CD8-positive, alpha-beta memory T cell (primary cell): ENCODE measurements around the gene ELAVL1. TPM values are rescaled to one million over a fixed set of nuclear protein-coding genes. Genes with fewer than 3 reads are reported as not detected.
A peak's percentile ranks its signal among the peaks of the same experiment; 100 is the strongest.

Experiments
- CTCF ChIA-PET: fragments of 350-600 bp; sonication (Branson Sonifier 250); formaldehyde crosslinking; loops from one replicate; lab custom pipeline; 2021; ENCODE audit warnings: antibody characterized with exemption; lab: Charles Lee
- POLR2A ChIA-PET: fragments of 350-600 bp; sonication (Branson Sonifier 250); formaldehyde crosslinking; loops from one replicate; lab custom pipeline; 2021; ENCODE audit warnings: antibody characterized with exemption; lab: Charles Lee
- DNase-seq, 5 donors: peaks; one replicate each; pipeline versions ENCODE4 v3.0.0 to v3.0.0-alpha.2; 2020 to 2022; ENCODE audit warnings: mixed read lengths in 1 of 5
- H3K27ac ChIP-seq: one replicate; pipeline ENCODE4 v1.7.0; 2013; ENCODE audit warnings: low read depth, mild to moderate bottlenecking, low read length, moderate library complexity
- H3K27me3 ChIP-seq: 2 replicates; pipeline ENCODE4 v1.7.0; 2013; ENCODE audit warnings: low read length, mild to moderate bottlenecking; ENCODE audit not compliant: insufficient read depth, poor library complexity, severe bottlenecking
- H3K36me3 ChIP-seq: 2 replicates; pipeline ENCODE4 v1.7.0; 2013; ENCODE audit warnings: mild to moderate bottlenecking, low read length, moderate library complexity; ENCODE audit not compliant: insufficient read depth
- H3K4me1 ChIP-seq: 2 replicates; pipeline ENCODE4 v1.7.0; 2013; ENCODE audit warnings: mild to moderate bottlenecking, low read length, moderate library complexity; ENCODE audit not compliant: insufficient read depth
- H3K4me3 ChIP-seq: 2 replicates; pipeline ENCODE4 v1.7.0; 2013; ENCODE audit warnings: mild to moderate bottlenecking, low read length
- H3K9me3 ChIP-seq: 2 replicates; pipeline ENCODE4 v1.7.0; 2013; ENCODE audit warnings: mild to moderate bottlenecking, low read length
- H3K27ac Mint-ChIP-seq, 8 donors: one replicate each; pipeline ENCODE4 v1.8.0; 2020 to 2021; ENCODE audit warnings: mixed read lengths in 8 of 8, mild to moderate bottlenecking in 6 of 8, inconsistent platforms in 3 of 8, moderate library complexity in 3 of 8
- H3K27me3 Mint-ChIP-seq, 2 donors: one replicate each; pipeline ENCODE4 v1.8.0; 2020 to 2021; ENCODE audit warnings: mixed read lengths in 2 of 2, mild to moderate bottlenecking in 1 of 2, moderate library complexity in 1 of 2
- H3K36me3 Mint-ChIP-seq, 3 donors: one replicate each; pipeline ENCODE4 v1.8.0; 2020 to 2021; ENCODE audit warnings: mixed read lengths in 3 of 3, inconsistent platforms in 1 of 3, mild to moderate bottlenecking in 1 of 3
- H3K4me1 Mint-ChIP-seq, 3 donors: one replicate each; pipeline ENCODE4 v1.8.0; 2020 to 2021; ENCODE audit warnings: mixed read lengths in 3 of 3, inconsistent platforms in 1 of 3, mild to moderate bottlenecking in 1 of 3
- H3K4me3 Mint-ChIP-seq, 7 donors: one replicate each; pipeline ENCODE4 v1.8.0; 2020 to 2021; ENCODE audit warnings: mixed read lengths in 7 of 7, mild to moderate bottlenecking in 6 of 7, moderate library complexity in 4 of 7, inconsistent platforms in 2 of 7
- H3K9me3 Mint-ChIP-seq, 5 donors: one replicate each; pipeline ENCODE4 v1.8.0; 2020 to 2022; ENCODE audit warnings: mixed read lengths in 5 of 5, mild to moderate bottlenecking in 3 of 5, moderate library complexity in 2 of 5, inconsistent platforms in 1 of 5
- polyA plus RNA-seq: library from polyadenylated mRNA; unstranded; fragments of 300-500 nt; fragmentation: Illumina TruSeq; gene quantifications from one replicate; pipeline ENCODE4 v1.2.3, GENCODE V29; 2021
- total RNA-seq, 2 experiments: library from RNA; stranded (reverse); gene quantifications; one replicate each; pipeline ENCODE4 v1.2.3, GENCODE V29; 2021

Gene ELAVL1
- total and polyA plus RNA-seq, 3 experiments from 2014 or later, result 63.3 to 164 (median 156) TPM

DNA sequence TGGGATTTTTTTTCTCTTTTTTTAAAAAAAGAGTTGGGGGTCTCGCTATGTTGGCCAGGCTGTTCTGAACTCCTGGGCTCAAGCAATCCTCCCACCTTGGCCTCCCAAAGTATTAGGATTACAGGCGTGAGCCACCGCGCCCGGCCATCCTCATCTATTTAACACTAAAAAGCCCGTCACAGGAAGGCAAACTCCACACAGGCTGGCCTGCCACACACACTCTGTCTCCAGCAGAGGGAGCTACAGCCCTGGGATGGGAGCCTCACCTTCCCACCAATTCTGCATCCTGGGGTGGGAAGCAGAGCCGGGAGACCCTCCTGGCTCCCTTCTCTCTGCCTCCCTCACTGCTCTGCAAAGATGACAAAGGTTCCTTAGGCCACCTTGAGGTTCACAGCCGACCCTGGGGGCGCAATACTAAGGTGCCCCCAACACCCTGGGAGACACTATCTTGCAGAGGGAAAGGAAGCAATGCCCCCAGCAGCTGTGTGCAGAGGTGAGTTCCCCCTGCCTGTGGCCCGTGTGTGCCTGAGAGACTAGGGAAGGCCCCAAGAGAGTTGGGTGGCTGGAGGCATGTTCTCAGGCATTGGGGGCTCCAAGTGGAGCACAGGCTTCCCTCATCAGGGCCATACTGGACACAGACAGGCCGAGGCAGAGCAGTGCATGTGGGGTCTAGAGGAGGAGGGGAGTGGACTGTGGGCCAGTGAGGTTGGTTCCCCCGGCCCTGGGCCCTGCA, 34.6 kb downstream of the ELAVL1 start:
- H3K9me3 Mint-ChIP-seq, result no peaks in the 10 kb centered on the region
- ChIA-PET CTCF (interaction anchor here (0.9 kb wide), 1 partner anchor 26 kb away, joined by 4 read pairs; no protein-coding TSS in a partner anchor), POLR2A (no interaction called here)
- no peaks in the 10 kb centered on the region for H3K4me1 Mint-ChIP-seq
- peaks cover 0 to 74% (median 6%) of the 10 kb centered on the region in 3 donors for H3K36me3 Mint-ChIP-seq
- no peaks in the 10 kb centered on the region for H3K4me1 ChIP-seq
- H3K4me3 Mint-ChIP-seq, result no peak overlapping the region
- H3K36me3 ChIP-seq, result peaks cover 8% of the 10 kb centered on the region
- no peaks in the 10 kb centered on the region for H3K9me3 ChIP-seq
- peak in 1 of 5 donors; percentile 15 for DNase-seq
- H3K27ac Mint-ChIP-seq, result peak overlapping the region in 1 of 8 donors; percentile 89
- peaks cover 0 to 1% of the 10 kb centered on the region in 2 donors for H3K27me3 Mint-ChIP-seq
- H3K27me3 ChIP-seq, result no peaks in the 10 kb centered on the region
- no peak overlapping the region for H3K27ac ChIP-seq
- H3K4me3 ChIP-seq, result no peak overlapping the region

DNA sequence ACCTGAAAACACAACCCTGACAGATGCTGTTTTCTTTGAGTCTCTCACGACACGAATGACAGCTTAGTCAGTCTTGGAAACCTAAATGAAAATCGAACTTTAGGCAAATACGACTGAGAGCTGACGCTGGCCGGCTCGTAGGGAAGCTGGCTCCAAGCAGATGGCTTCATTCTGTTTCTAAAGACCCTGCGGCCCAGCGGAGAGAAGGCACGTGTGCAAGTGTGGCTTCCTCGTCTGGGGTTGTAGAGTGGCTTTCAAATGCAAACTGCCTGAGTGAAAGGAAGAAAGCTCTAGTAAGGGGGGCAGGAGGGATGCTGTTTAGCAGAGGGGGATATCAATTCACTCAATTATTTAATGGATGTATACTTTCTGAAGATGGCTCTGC, 35.9 kb downstream of the ELAVL1 start:
- Histone ChIP-seq H3K27ac (no peak overlapping the region), H3K36me3 (peaks cover 8% of the 10 kb centered on the region), H3K9me3 (no peaks in the 10 kb centered on the region), H3K4me3 (no peak overlapping the region), H3K4me1 (no peaks in the 10 kb centered on the region), H3K27me3 (no peaks in the 10 kb centered on the region)
- POLR2A ChIA-PET, result no interaction called here
- H3K4me1 Mint-ChIP-seq, result no peaks in the 10 kb centered on the region
- CTCF ChIA-PET, result no interaction called here
- no peaks in the 10 kb centered on the region for H3K9me3 Mint-ChIP-seq
- no peak for DNase-seq
- H3K27ac Mint-ChIP-seq, result peak overlapping the region in 1 of 8 donors; percentile 72
- peaks cover 0 to 77% (median 6%) of the 10 kb centered on the region in 3 donors for H3K36me3 Mint-ChIP-seq
- H3K27me3 Mint-ChIP-seq, result peaks cover 0 to 1% of the 10 kb centered on the region in 2 donors
- H3K4me3 Mint-ChIP-seq, result no peak overlapping the region

DNA sequence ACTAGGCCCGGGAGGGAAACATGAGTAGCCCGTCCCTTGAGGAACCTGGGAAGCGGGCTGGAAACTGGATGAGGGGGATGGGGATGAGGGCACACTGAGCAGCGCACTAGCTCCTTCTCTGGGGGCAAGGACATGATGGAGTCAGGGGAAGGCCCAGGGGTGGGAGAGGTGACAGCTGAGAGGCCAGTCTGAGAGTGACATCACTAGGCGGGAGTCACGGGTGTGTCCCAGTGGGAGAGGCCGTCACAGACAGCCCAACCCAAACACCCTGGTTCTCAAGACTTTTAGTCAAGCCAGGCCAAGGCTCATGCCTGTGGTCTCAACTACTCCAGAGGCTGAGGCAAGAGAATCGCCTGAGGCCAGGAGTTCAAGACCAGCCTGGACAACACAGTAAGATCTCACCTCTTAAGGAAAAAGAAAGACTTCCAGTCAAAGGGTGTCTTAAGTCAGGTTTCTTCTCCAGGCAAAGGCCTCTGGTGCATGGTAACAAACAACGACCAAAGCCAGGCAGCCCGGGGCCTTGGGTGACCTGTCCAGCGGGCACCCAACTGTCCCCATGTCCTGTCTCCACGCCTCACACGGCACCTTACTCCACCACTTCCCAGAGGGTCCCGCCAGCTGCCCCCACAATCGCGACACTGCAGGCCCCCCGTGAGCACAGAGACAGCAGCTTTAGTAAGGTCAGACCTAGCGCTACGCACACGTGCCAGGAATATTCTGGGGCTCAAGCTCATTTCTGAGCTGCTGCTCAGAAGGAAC, 36.5 kb downstream of the ELAVL1 start:
- Mint-ChIP-seq H3K27me3 (peaks cover 0 to 1% of the 10 kb centered on the region in 2 donors), H3K36me3 (peaks cover 0 to 75% (median 6%) of the 10 kb centered on the region in 3 donors), H3K9me3 (no peaks in the 10 kb centered on the region), H3K27ac (peak overlapping the region in 2 of 8 donors; percentile 21 to 79), H3K4me3 (no peak overlapping the region), H3K4me1 (no peaks in the 10 kb centered on the region)
- DNase-seq, result no peak
- Histone ChIP-seq H3K27me3 (no peaks in the 10 kb centered on the region), H3K27ac (no peak overlapping the region), H3K36me3 (peaks cover 6% of the 10 kb centered on the region), H3K9me3 (no peaks in the 10 kb centered on the region), H3K4me3 (no peak overlapping the region), H3K4me1 (no peaks in the 10 kb centered on the region)
- POLR2A ChIA-PET, result no interaction called here
- CTCF ChIA-PET, result interaction anchor here (1.5 kb wide), 1 partner anchor 20 kb away, joined by 3 read pairs; no protein-coding TSS in a partner anchor

DNA sequence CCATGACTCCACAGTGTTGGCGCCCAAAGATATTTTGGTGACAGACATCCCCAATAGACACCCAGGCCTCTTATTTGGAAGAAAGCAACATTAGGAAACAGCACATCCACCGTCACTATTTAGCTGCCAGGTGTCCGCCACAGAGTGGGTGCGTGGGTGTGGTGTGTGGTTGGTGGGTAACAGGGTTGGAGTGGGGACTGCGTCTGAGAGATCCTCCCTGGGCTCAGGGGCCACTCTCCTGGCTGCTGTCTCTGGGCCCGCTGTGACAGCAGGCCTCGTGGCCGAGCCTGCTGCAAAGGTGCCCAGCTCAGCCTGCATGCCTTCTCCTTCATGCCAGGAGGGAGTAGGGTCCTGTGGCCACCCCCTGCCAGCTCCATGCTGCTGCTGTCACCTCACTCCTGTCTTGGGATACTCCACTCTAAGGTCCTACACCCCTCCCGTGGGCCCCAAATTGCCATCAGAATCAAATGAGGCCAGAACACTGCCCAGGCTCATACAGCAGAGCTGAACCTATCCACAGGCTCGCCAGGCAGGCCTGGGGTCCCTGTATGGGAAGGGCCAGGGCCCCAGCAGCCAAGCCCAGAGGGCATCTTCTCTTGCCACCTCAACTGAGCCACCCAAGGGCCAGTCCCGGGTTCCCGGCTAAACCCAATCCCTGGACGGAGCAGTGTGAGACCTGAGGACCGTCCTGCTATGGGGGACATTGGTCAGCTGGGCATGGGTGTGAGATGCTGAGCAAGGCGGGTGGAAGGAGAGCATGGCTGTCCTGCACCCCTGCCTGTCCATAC, 37.2 kb downstream of the ELAVL1 start:
- no peaks in the 10 kb centered on the region for H3K4me1 Mint-ChIP-seq
- peaks cover 0 to 76% (median 6%) of the 10 kb centered on the region in 3 donors for H3K36me3 Mint-ChIP-seq
- no peak overlapping the region for H3K4me3 Mint-ChIP-seq
- DNase-seq, result no peak
- no peaks in the 10 kb centered on the region for H3K9me3 Mint-ChIP-seq
- H3K27ac ChIP-seq, result no peak overlapping the region
- peaks cover 5% of the 10 kb centered on the region for H3K36me3 ChIP-seq
- H3K27me3 ChIP-seq, result no peaks in the 10 kb centered on the region
- peak overlapping the region in 2 of 8 donors; percentile 78 to 79 for H3K27ac Mint-ChIP-seq
- H3K4me3 ChIP-seq, result no peak overlapping the region
- ChIA-PET POLR2A (no interaction called here), CTCF (interaction anchor here (1.5 kb wide), 1 partner anchor 21 kb away, joined by 3 read pairs; no protein-coding TSS in a partner anchor)
- H3K27me3 Mint-ChIP-seq, result peaks cover 0 to 1% of the 10 kb centered on the region in 2 donors
- H3K9me3 ChIP-seq, result no peaks in the 10 kb centered on the region
- no peaks in the 10 kb centered on the region for H3K4me1 ChIP-seq

DNA sequence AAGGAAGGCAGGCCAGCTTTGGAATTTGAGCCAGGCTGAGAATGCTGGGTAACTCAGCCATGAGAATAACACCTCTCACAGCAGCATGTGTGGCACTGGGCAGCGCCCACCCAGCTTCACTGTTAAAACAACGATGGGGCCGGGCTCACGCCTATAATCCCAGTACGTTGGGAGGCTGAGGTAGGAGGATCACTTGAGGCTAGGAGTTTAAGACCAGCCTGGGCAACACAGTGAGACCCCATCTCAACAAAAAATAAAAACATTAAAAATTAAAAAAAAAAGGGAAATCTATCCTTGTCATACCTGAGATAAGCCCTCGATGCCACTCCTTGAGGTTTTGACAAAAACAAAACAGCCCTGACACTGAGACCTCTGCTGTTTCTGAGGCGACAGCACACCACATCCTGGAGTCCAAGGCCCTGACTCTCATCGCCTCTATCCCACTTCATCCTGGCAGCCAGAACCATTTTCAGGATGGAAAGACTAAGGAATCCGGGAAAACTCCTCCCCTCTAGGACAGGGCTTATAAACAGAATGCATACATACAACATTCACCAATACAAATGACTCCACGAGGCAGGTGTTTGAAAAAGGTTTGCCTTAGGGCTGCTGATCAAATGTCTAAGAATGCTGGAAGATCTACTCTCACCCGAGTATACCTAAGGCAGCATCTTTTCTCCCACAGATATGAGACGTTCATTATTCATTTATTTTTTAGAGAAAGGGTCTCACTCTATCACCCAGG, 39.3 kb downstream of the ELAVL1 start:
- Mint-ChIP-seq H3K27me3 (peaks cover 0 to 1% of the 10 kb centered on the region in 2 donors), H3K36me3 (peaks cover 4 to 78% (median 7%) of the 10 kb centered on the region in 3 donors), H3K4me3 (no peak overlapping the region), H3K9me3 (no peaks in the 10 kb centered on the region), H3K27ac (peak overlapping the region in 3 of 8 donors; percentile 43 to 54 (median 47)), H3K4me1 (no peaks in the 10 kb centered on the region)
- no peak overlapping the region for H3K4me3 ChIP-seq
- H3K9me3 ChIP-seq, result no peaks in the 10 kb centered on the region
- H3K36me3 ChIP-seq, result peaks cover 5% of the 10 kb centered on the region
- no peaks in the 10 kb centered on the region for H3K4me1 ChIP-seq
- POLR2A ChIA-PET, result no interaction called here
- no peak overlapping the region for H3K27ac ChIP-seq
- no peaks in the 10 kb centered on the region for H3K27me3 ChIP-seq
- DNase-seq, result no peak
- CTCF ChIA-PET, result no interaction called here

DNA sequence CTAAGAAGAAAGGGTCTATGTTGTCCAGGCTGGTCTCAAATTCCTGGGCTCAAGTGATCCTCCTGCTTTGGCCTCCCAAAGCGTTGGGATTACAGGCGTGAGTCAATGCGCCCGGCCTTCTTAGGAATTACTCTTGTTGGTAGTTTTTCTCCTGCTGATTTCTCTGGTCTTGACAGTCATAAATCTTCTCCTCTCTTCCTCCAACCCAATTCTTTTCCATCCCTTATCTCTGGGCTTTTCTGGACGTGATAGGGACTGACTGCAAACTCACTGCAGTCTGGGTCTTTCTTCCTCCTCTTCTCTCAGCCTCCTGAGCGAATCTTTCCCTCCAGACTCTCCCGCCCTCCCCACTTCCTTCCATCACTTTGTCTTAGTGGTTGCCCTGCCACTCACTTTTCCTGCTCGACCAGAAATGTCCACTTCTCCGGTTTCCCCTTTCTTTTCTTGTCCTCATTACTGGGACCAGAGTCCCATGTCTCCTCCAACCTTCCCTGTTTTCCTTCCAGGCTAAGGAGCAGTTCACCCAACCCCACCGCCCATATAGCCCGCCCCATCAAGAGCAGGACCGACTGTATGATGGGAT, 40.1 kb downstream of the ELAVL1 start:
- no peaks in the 10 kb centered on the region for H3K4me1 ChIP-seq
- H3K27ac ChIP-seq, result no peak overlapping the region
- H3K27me3 ChIP-seq, result no peaks in the 10 kb centered on the region
- Mint-ChIP-seq H3K27ac (peak overlapping the region in 1 of 8 donors; percentile 13), H3K4me1 (no peaks in the 10 kb centered on the region), H3K4me3 (no peak overlapping the region), H3K27me3 (peaks cover 0 to 1% of the 10 kb centered on the region in 2 donors), H3K9me3 (no peaks in the 10 kb centered on the region), H3K36me3 (peaks cover 4 to 78% (median 7%) of the 10 kb centered on the region in 3 donors)
- ChIA-PET POLR2A (no interaction called here), CTCF (no interaction called here)
- DNase-seq, result no peak
- no peaks in the 10 kb centered on the region for H3K9me3 ChIP-seq
- no peak overlapping the region for H3K4me3 ChIP-seq
- H3K36me3 ChIP-seq, result peaks cover 5% of the 10 kb centered on the region

DNA sequence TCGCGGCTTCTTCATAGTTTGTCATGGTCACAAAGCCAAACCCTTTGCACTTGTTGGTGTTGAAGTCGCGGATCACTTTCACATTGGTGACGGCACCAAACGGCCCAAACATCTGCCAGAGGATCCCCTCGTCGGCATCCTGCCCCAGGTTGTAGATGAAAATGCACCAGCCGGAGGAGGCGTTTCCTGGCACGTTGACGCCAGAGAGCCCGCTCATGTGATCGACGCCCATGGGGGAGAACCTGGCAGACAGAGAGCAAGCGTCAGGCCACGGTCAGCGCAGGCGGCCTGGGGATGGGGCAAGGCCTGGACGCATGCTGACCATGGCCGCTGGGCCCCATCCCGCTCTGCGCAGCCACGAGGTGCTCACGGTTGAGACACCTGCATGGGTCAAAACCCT, 41.9 kb downstream of the ELAVL1 start:
- Histone ChIP-seq H3K4me1 (no peaks in the 10 kb centered on the region), H3K27ac (no peak overlapping the region), H3K4me3 (no peak overlapping the region), H3K9me3 (no peaks in the 10 kb centered on the region), H3K27me3 (no peaks in the 10 kb centered on the region), H3K36me3 (peaks cover 5% of the 10 kb centered on the region)
- Mint-ChIP-seq H3K9me3 (no peaks in the 10 kb centered on the region), H3K36me3 (peaks cover 4 to 72% (median 7%) of the 10 kb centered on the region in 3 donors), H3K4me1 (no peaks in the 10 kb centered on the region), H3K27me3 (peaks cover 0 to 1% of the 10 kb centered on the region in 2 donors), H3K27ac (no peak overlapping the region), H3K4me3 (no peak overlapping the region)
- ChIA-PET POLR2A (no interaction called here), CTCF (interaction anchor here (1.0 kb wide), 1 partner anchor 19 kb away, joined by 3 read pairs; no protein-coding TSS in a partner anchor)
- no peak for DNase-seq
